A549 (cell line): ENCODE results near the gene CLIC4. TPM values are rescaled to one million over a fixed set of nuclear protein-coding genes. Genes with fewer than 3 reads are reported as not detected.

ENCODE experiments used
- ATAC-seq, 2 experiments: fragments of 200-7000 bp in 1 of 2; fragments of >200 bp in 1 of 2; cut with Nextera tagmentation in 1 of 2; cut with Tn5 transposase in 1 of 2; 3 replicates each; pipeline versions ENCODE4 v1.8.0 to v1.9.1; 2018 to 2020; ENCODE audit warnings: mild to moderate bottlenecking in 1 of 2, moderate library complexity in 1 of 2
- CTCF ChIA-PET: fragments of 300-600 bp; sonication (Branson Sonifier 250); formaldehyde crosslinking; extraction: SDS; loops from one replicate; lab custom pipeline; 2021; ENCODE audit warnings: antibody characterized with exemption, inconsistent platforms; lab: Yijun Ruan, JAX
- POLR2A ChIA-PET: fragments of 350-600 bp; formaldehyde crosslinking; extraction: SDS; loops from one replicate; lab custom pipeline; 2021; ENCODE audit warnings: antibody characterized with exemption, inconsistent platforms; lab: Yijun Ruan, JAX
- DNase-seq, 2 experiments: peaks; one replicate each; pipeline versions ENCODE4 v3.0.0 to v3.0.0-alpha.2; 2011 to 2016; ENCODE audit warnings: low read depth in 1 of 2, low spot score in 1 of 2
- FAIRE-seq: peaks from 2 replicates; lab custom pipeline; 2011; peaks lifted over from hg19 to GRCh38; lab: Jason Lieb, UNC
- H3K27ac ChIP-seq, 2 experiments: fragments of >200 bp; sonication (Bioruptor Twin); formaldehyde crosslinking; 3 replicates each; pipeline ENCODE4 v1.5.1; 2016 to 2017
- H3K4me1 ChIP-seq: fragments of >200 bp; sonication (Bioruptor Twin); formaldehyde crosslinking; 3 replicates; pipeline ENCODE4 v1.6.1; 2016
- H3K4me2 ChIP-seq: fragments of >200 bp; sonication (Bioruptor Twin); formaldehyde crosslinking; 3 replicates; pipeline ENCODE4 v1.6.1; 2016
- H3K4me3 ChIP-seq: fragments of >200 bp; sonication (Bioruptor Twin); formaldehyde crosslinking; 3 replicates; pipeline ENCODE4 v1.5.1; 2016
- H3K9me3 ChIP-seq: fragments of >200 bp; sonication (Bioruptor Twin); formaldehyde crosslinking; 3 replicates; pipeline ENCODE4 v1.6.1; 2016
- CEBPB ChIP-seq, 2 experiments: fragments of >200 bp in 1 of 2; sonication (Bioruptor Twin) in 1 of 2; formaldehyde crosslinking in 1 of 2; IDR thresholded peaks; 2 replicates each; pipeline ENCODE4 v1.6.1; 2012 to 2016
- CHD2 ChIP-seq: fragments of 150-350 bp; IDR thresholded peaks from 2 replicates; pipeline ENCODE4 v1.6.1; 2014; ENCODE audit warnings: low read length; ENCODE audit not compliant: partially characterized antibody
- EHF ChIP-seq: fragments of 250-450 bp; sonication (Bioruptor Pico); IDR thresholded peaks from 2 replicates; pipeline ENCODE4 v1.5.0; 2020; ENCODE audit warnings: mild to moderate bottlenecking
- EP300 ChIP-seq, 2 experiments: fragments of >200 bp; sonication (Bioruptor Twin); formaldehyde crosslinking; IDR thresholded peaks; 2 replicates in 1 of 2; 3 replicates in 1 of 2; pipeline ENCODE4 v1.6.1; 2016 to 2017
- FOXS1 ChIP-seq: fragments of 250-450 bp; sonication (Bioruptor Pico); IDR thresholded peaks from 2 replicates; pipeline ENCODE4 v1.5.0; 2020; ENCODE audit warnings: mild to moderate bottlenecking, moderate library complexity
- HDAC2 ChIP-seq: fragments of 200-600 bp; sonication (generic); IDR thresholded peaks from 2 replicates; pipeline ENCODE4 v1.6.1; 2016
- HOXA7 ChIP-seq: fragments of 250-450 bp; sonication (Bioruptor Pico); IDR thresholded peaks from 2 replicates; pipeline ENCODE4 v1.5.0; 2020; ENCODE audit warnings: mild to moderate bottlenecking, moderate library complexity
- KDM5A ChIP-seq: fragments of 200-600 bp; sonication (generic); IDR thresholded peaks from 2 replicates; pipeline ENCODE4 v1.6.1; 2016; ENCODE audit warnings: antibody characterized with exemption, mild to moderate bottlenecking
- MAZ ChIP-seq: fragments of 150-350 bp; IDR thresholded peaks from 2 replicates; pipeline ENCODE4 v1.6.1; 2014; ENCODE audit warnings: antibody characterized with exemption, low read depth, low read length, borderline replicate concordance
- NFE2L2 ChIP-seq: fragments of 150-350 bp; conservative IDR thresholded peaks from 2 replicates; pipeline ENCODE4 v1.6.1; 2014; ENCODE audit warnings: low read length
- NR3C1 ChIP-seq: fragments of >200 bp; sonication (Bioruptor Twin); formaldehyde crosslinking; IDR thresholded peaks from 3 replicates; pipeline ENCODE4 v1.6.1; 2017
- POLR2A ChIP-seq: IDR thresholded peaks from 2 replicates; pipeline ENCODE4 v1.6.1; 2012; ENCODE audit warnings: mild to moderate bottlenecking, low read length
- RCOR1 ChIP-seq: fragments of 150-350 bp; IDR thresholded peaks from 2 replicates; pipeline ENCODE4 v1.6.1; 2014; ENCODE audit warnings: antibody characterized with exemption, low read length, low read depth
- RFX5 ChIP-seq: fragments of 450-650 bp; IDR thresholded peaks from 2 replicates; pipeline ENCODE4 v1.7.1; 2014; ENCODE audit warnings: antibody characterized with exemption, mild to moderate bottlenecking, moderate library complexity
- TFCP2L1 ChIP-seq: fragments of 250-450 bp; sonication (Bioruptor Pico); IDR thresholded peaks from 2 replicates; pipeline ENCODE4 v1.5.0; 2021; ENCODE audit warnings: mild to moderate bottlenecking
- TP53 ChIP-seq: fragments of 250-450 bp; sonication (Bioruptor Pico); IDR thresholded peaks from 2 replicates; pipeline ENCODE4 v1.5.0; 2021; ENCODE audit warnings: mild to moderate bottlenecking, moderate library complexity
- ZC3H11A ChIP-seq: fragments of 450-650 bp; IDR thresholded peaks from 2 replicates; pipeline ENCODE4 v1.6.1; 2014; ENCODE audit warnings: antibody characterized with exemption, mild to moderate bottlenecking
- ZFP36 ChIP-seq: fragments of 450-650 bp; IDR thresholded peaks from 2 replicates; pipeline ENCODE4 v1.6.1; 2014; ENCODE audit warnings: borderline replicate concordance; ENCODE audit not compliant: partially characterized antibody
- ZSCAN20 ChIP-seq: fragments of 250-450 bp; sonication (Bioruptor Pico); IDR thresholded peaks from 2 replicates; pipeline ENCODE4 v1.8.0; 2022; ENCODE audit warnings: mild to moderate bottlenecking, moderate library complexity
- WGBS: methylation state at CpG from one replicate; pipeline ENCODE4 v1.1.6; 2017; ENCODE audit errors: missing lambda C conversion rate; 5-methylcytosine and 5-hydroxymethylcytosine counted together
- polyA plus RNA-seq, 4 experiments: library from polyadenylated mRNA; depleted of rRNA in 3 of 4; stranded (reverse); fragments of >200 nt; fragmentation: RNase III in 1 of 4; extraction: RNeasy Plus Mini Kit Qiagen cat#74134 plus additional on column Dnase treatment in 1 of 4; gene quantifications; 2 replicates in 3 of 4; 3 replicates in 1 of 4; pipeline ENCODE4 v1.2.3, GENCODE V29; 2011 to 2017
- TF ChIP-seq, protein P1 (sequence below): fragments of 250-450 bp; sonication (Bioruptor Pico); IDR thresholded peaks from 2 replicates; pipeline ENCODE4 v1.5.0; 2020; ENCODE audit warnings: low read depth, mild to moderate bottlenecking, moderate library complexity
- TF ChIP-seq, protein P2 (sequence below): fragments of >200 bp; sonication (Bioruptor Twin); formaldehyde crosslinking; IDR thresholded peaks from 3 replicates; pipeline ENCODE4 v1.6.1; 2016
- TF ChIP-seq, protein P3 (sequence below): fragments of 150-350 bp; IDR thresholded peaks from 2 replicates; pipeline ENCODE4 v1.6.1; 2014; ENCODE audit warnings: low read depth, mild to moderate bottlenecking, low read length
- TF ChIP-seq, protein P4 (sequence below): fragments of >200 bp; sonication (Bioruptor Twin); formaldehyde crosslinking; IDR thresholded peaks from 2 replicates; pipeline ENCODE4 v1.6.1; 2016
- TF ChIP-seq, protein P5 (sequence below): fragments of 200-600 bp; sonication (generic); IDR thresholded peaks from 2 replicates; pipeline ENCODE4 v1.6.1; 2016; ENCODE audit warnings: antibody characterized with exemption, mild to moderate bottlenecking, moderate library complexity

CLIC4 gene
- polyA plus RNA-seq, 2 of the 4 experiments (the other 2 are of a cell fraction) = 52.1 to 97.4 TPM

DNA sequence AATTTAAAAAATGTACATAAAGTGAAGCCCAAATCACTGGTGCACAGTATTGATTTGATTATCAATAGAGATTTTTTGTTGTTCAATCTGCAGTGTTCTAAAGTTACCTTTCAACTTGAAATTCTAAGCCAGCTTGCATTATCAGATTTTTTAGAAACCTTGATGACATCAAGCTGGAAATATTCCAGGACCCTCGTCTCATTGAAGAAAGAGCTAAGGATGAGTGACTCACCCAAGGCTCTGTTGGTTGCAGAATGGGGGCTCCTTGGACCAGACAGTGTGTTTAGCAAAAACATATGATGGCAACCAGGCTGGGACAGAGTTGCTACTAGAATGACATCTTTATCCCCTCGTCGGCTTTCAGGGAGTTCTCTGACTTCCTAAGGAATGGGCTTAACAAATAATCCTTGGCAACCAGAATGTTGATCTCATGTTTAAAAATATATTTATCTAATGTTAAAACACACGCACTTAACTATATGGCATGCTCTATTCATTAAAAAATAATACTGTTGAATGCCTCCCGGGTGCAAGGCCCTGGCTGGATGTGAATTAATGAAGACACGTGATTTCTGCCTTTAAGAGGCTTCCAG, 105.2 kb downstream of the CLIC4 start:
- ChIA-PET POLR2A (no interaction called here), CTCF (interaction anchor here (0.6 to 4.3 kb wide), 13 partner anchors 9 to 360 kb away, joined by 3 to 47 read pairs (median 5); partner anchors contain the start of gene RUNX3)
- DNase-seq = no peak
- ATAC-seq = no peak
- H3K4me3 ChIP-seq = no peak overlapping the region
- no peak overlapping the region for H3K4me2 ChIP-seq
- peaks cover 5% of the 10 kb centered on the region; the same call in 1 of the 3 replicates for H3K4me1 ChIP-seq
- TF ChIP-seq, protein P1, sequence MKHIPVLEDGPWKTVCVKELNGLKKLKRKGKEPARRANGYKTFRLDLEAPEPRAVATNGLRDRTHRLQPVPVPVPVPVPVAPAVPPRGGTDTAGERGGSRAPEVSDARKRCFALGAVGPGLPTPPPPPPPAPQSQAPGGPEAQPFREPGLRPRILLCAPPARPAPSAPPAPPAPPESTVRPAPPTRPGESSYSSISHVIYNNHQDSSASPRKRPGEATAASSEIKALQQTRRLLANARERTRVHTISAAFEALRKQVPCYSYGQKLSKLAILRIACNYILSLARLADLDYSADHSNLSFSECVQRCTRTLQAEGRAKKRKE (CRISPR knock-in tag) = no peak
- TF ChIP-seq CHD2 (no peak), NR3C1 (no peak), RCOR1 (no peak), CEBPB (IDR thresholded peaks at IDR 0.05) (no peak), TFCP2L1 (no peak), ZFP36 (no peak), FOXS1 (CRISPR knock-in tag) (no peak)
- TF ChIP-seq, protein P2, sequence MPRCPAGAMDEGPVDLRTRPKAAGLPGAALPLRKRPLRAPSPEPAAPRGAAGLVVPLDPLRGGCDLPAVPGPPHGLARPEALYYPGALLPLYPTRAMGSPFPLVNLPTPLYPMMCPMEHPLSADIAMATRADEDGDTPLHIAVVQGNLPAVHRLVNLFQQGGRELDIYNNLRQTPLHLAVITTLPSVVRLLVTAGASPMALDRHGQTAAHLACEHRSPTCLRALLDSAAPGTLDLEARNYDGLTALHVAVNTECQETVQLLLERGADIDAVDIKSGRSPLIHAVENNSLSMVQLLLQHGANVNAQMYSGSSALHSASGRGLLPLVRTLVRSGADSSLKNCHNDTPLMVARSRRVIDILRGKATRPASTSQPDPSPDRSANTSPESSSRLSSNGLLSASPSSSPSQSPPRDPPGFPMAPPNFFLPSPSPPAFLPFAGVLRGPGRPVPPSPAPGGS = no peak
- TF ChIP-seq, protein P3, sequence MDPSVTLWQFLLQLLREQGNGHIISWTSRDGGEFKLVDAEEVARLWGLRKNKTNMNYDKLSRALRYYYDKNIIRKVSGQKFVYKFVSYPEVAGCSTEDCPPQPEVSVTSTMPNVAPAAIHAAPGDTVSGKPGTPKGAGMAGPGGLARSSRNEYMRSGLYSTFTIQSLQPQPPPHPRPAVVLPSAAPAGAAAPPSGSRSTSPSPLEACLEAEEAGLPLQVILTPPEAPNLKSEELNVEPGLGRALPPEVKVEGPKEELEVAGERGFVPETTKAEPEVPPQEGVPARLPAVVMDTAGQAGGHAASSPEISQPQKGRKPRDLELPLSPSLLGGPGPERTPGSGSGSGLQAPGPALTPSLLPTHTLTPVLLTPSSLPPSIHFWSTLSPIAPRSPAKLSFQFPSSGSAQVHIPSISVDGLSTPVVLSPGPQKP = no peak
- TF ChIP-seq, protein P4, sequence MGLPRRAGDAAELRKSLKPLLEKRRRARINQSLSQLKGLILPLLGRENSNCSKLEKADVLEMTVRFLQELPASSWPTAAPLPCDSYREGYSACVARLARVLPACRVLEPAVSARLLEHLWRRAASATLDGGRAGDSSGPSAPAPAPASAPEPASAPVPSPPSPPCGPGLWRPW = no peak
- H3K9me3 ChIP-seq = no peaks in the 10 kb centered on the region
- WGBS = 76% methylated on average over 6 of the region's 6 CpGs
- no peak for FAIRE-seq
- H3K27ac ChIP-seq = no peak overlapping the region

DNA sequence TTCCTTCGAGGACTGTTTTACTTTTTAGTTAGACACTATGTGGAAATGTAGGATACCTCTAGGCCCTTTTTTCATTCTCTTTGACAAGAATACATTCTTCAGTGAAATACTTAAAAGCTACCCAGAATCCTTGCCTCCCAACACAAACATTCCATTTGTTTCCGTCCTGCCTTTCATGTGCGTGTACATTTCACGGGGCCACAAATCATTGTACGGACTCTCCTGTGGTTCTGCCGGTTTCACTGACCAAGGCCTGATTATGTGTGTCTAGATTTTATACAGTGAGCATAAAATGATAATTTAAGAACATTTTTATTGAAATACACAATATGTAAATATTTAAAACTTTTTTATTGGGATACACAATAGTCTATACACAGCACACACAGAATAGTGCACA, 108.4 kb downstream of the CLIC4 start:
- POLR2A ChIA-PET = no interaction called here
- no peak overlapping the region for H3K27ac ChIP-seq
- no peak overlapping the region for H3K4me3 ChIP-seq
- H3K4me2 ChIP-seq = no peak overlapping the region
- FAIRE-seq (no peak), ATAC-seq (no peak), DNase-seq (no peak)
- 73% methylated on average over 6 of the region's 6 CpGs for WGBS
- no peaks in the 10 kb centered on the region for H3K9me3 ChIP-seq
- CTCF ChIA-PET = interaction anchor here (1.5 kb wide), 1 partner anchor 183 kb away, joined by 4 read pairs; no protein-coding TSS in a partner anchor
- H3K4me1 ChIP-seq = peaks cover 5% of the 10 kb centered on the region; the same call in 1 of the 3 replicates
- TF ChIP-seq TP53 (CRISPR knock-in tag) (no peak), EP300 (IDR thresholded peaks at IDR 0.05) (no peak), MAZ (no peak), KDM5A (no peak), RFX5 (no peak), FOXS1 (CRISPR knock-in tag) (no peak), EHF (no peak), ZC3H11A (no peak), HDAC2 (no peak), POLR2A (no peak), NR3C1 (no peak), HOXA7 (CRISPR knock-in tag) (no peak), ZSCAN20 (CRISPR knock-in tag) (no peak), NFE2L2 (no peak), ZFP36 (no peak), RCOR1 (no peak)
- TF ChIP-seq, protein P1 (CRISPR knock-in tag) = no peak
- TF ChIP-seq, protein P4 = no peak
- TF ChIP-seq, protein P5, sequence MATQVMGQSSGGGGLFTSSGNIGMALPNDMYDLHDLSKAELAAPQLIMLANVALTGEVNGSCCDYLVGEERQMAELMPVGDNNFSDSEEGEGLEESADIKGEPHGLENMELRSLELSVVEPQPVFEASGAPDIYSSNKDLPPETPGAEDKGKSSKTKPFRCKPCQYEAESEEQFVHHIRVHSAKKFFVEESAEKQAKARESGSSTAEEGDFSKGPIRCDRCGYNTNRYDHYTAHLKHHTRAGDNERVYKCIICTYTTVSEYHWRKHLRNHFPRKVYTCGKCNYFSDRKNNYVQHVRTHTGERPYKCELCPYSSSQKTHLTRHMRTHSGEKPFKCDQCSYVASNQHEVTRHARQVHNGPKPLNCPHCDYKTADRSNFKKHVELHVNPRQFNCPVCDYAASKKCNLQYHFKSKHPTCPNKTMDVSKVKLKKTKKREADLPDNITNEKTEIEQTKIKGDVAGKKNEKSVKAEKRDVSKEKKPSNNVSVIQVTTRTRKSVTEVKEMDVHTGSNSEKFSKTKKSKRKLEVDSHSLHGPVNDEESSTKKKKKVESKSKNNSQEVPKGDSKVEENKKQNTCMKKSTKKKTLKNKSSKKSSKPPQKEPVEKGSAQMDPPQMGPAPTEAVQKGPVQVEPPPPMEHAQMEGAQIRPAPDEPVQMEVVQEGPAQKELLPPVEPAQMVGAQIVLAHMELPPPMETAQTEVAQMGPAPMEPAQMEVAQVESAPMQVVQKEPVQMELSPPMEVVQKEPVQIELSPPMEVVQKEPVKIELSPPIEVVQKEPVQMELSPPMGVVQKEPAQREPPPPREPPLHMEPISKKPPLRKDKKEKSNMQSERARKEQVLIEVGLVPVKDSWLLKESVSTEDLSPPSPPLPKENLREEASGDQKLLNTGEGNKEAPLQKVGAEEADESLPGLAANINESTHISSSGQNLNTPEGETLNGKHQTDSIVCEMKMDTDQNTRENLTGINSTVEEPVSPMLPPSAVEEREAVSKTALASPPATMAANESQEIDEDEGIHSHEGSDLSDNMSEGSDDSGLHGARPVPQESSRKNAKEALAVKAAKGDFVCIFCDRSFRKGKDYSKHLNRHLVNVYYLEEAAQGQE = no peak
